ENCODE results near the gene RANBP10.
"Not testable (repeated sequence)": the region's sequence is repeated elsewhere in the genome, so short reads cannot be mapped to it uniquely, and the experiment has no call there.

Gene RANBP10

DNA sequence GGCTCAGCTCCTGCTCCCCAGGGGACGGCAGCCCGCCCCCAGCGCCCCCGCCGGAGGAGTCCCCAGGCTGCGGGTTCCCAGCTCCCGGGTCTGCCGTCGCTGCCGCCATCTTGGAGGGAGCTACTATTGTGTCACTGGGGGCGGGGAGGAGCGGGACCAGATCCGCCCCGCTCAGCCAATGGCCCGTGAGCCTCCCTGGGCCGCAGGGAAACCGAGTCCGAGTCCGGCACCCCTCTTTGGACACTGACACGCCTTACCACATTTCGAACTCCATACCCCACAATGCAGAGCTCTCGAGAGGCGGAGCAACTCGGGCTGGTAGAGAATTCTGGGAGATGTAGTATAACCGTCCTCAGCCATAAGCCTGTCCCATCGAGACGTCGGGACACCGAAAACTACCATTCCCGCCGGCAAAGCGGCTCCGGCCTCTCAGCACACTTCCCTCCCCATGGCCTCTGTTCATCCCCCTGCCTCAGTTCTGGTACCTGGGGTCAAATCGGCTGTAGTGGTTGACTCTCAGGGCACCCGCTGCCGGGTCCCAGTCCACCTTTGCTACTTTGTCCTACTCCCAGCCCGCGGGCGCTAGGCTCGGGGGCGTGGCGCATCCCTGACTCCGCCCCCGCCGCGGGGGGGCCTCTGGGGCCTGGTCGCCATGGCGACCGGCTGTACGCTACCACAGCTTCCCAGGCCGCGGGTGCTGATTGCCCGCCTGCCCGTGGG is at the start of gene RANBP10, which contains the start of gene TSNAXIP1:
Gene RANBP10, minus strand, starts transcription at position 133 of the 720 bp plus-strand sequence. Its CDS starts 24 bp downstream, at position 109.
Gene TSNAXIP1, plus strand, starts transcription at position 462 of the 720 bp plus-strand sequence. CDS start 261 bp downstream, outside the sequence.
- DNase-seq, result peak; percentile 61 to 100 (median 98)

DNA sequence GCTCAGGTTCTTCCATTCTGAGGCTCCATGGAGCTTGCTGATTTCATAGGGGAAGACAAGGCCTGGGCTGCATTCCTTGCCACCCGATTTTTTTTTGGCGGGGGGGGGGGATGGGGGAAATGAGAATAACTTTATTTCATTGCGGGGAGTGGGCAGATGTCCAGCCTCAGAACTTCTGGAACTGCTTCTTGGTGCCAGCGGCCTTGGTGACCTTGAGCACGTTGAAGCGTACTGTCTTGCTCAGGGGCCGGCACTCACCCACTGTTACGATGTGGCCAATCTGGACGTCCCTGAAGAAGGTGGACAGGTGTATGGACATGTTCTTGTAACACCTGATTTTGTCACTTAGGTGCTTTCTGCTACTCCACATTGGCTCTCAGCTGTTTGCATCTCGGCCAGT is 49.4 kb upstream of the RANBP10 start:
- DNase-seq, result no peak

DNA sequence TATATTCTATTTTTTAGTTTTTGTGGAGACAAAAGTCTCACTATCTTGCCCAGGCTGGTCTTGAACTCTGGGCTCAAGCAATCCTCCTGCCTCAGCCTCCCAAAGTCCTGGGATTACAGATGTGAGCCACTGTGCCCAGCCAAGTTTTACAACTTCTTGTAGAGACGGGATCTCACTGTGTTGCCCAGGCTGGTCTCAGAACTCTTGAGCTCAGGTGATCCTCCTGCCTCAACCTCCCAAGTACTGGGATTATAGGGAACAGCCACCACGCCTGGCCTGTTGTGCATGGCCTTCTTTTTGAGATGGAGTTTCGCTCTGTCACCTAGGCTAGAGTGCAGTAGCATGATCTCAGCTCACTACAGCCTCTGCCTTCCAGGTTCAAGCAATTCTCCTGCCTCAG is 47.3 kb upstream of the RANBP10 start:
- DNase-seq, result no peak

DNA sequence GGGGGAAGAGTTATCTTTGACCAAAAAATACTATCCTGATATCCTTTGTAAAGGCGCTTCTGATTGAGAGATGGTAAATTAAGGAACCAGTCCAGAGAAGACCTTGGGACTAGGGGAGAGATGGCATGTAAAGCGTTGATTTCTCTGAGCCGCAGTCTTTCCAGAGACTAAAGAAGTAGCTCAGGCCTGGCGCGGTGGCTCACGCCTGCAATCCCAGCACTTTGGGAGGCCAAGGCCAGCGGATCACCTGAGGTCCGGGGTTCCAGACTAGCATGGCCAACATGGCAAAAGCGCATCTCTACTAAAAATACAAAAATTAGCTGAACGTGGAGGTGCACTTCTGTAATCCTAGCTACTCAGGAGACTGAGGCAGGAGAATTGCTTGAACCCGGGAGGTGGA is 41.8 kb upstream of the RANBP10 start:
- DNase-seq, result no peak

DNA sequence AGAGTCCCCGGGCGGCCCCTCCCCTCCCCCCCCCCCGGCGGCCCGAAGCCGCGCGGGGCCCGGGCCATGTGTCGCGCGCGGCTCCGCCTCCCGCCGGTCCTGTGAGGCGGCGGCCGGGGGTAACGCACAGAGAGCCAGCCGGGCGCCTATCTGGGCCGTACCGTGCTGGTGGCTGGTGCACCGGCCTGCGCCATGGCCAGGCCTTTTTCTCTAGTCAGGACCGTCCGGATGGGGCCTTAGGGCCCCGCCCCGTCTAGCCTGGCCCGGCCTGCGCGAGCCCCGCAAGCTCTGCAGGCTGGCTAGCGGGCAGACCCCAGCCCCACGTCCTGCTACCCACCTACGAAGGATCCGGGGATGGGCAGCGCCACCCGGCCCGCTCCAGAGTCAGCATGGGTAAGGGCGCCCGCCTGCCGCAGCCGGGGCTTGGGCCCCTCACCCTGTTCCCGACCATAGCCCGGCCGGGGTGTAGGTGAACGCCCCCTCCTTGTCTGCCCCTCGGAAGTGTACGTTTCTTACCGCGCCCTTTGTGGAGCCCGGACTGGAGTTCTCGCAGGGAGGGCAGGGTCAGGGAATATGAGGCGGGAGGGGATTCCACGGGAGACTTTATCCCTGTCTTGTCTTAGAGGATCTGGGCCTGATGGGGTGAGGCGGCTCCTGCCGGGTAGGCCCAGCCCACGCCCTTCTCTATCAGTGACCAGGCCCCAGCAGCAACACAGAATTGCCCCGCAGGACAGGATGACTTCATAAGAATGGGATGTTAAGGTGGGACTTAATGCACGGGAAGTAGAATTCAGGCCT is 40.9 kb upstream of the RANBP10 start, which contains the start of gene CENPT:
Gene CENPT, minus strand, starts transcription at position 630 of the 798 bp plus-strand sequence. CDS start 13,834 bp downstream, outside the sequence.
- DNase-seq, result peak in 27 of 58 donors; percentile 34 to 81 (median 66)

GRCh38 chr16:67846320-67847063 is 40.1 kb upstream of the RANBP10 start, which contains the start of gene NUTF2:
TSS of gene NUTF2 (plus strand) at chr16:67846933. CDS start at chr16:67865131, 18,198 bp downstream.
- peak; percentile 47 to 99 (median 91) for DNase-seq

GRCh38 chr16:67846063-67846319 is 39.6 kb upstream of the RANBP10 start:
- no peak for DNase-seq

- DNase-seq, result no peak
Observed at GRCh38 chr16:67845291-67846062, 39.1 kb upstream of the RANBP10 start.

- no peak for DNase-seq
Observed at GRCh38 chr16:67844497-67844896, 38.1 kb upstream of the RANBP10 start.

- DNase-seq, result peak in 1 of 58 donors; percentile 26
Observed at GRCh38 chr16:67843343-67843765, 37.0 kb upstream of the RANBP10 start.

DNA sequence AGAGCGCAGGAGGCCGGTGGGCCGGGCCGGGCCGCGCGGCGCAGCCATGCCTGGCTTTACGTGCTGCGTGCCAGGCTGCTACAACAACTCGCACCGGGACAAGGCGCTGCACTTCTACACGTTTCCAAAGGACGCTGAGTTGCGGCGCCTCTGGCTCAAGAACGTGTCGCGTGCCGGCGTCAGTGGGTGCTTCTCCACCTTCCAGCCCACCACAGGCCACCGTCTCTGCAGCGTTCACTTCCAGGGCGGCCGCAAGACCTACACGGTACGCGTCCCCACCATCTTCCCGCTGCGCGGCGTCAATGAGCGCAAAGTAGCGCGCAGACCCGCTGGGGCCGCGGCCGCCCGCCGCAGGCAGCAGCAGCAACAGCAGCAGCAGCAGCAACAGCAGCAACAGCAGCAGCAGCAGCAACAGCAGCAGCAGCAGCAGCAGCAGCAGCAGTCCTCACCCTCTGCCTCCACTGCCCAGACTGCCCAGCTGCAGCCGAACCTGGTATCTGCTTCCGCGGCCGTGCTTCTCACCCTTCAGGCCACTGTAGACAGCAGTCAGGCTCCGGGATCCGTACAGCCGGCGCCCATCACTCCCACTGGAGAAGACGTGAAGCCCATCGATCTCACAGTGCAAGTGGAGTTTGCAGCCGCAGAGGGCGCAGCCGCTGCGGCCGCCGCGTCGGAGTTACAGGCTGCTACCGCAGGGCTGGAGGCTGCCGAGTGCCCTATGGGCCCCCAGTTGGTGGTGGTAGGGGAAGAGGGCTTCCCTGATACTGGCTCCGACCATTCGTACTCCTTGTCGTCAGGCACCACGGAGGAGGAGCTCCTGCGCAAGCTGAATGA is 36.4 kb upstream of the RANBP10 start:
- peak in 55 of 58 donors; percentile 22 to 83 (median 61) for DNase-seq

- peak; percentile 45 to 100 (median 92) for DNase-seq
Observed at GRCh38 chr16:67841816-67842508, 35.6 kb upstream of the RANBP10 start, which contains the start of gene THAP11. TSS of gene THAP11 (plus strand) at chr16:67842320. CDS start at chr16:67842555, 235 bp downstream.

DNA sequence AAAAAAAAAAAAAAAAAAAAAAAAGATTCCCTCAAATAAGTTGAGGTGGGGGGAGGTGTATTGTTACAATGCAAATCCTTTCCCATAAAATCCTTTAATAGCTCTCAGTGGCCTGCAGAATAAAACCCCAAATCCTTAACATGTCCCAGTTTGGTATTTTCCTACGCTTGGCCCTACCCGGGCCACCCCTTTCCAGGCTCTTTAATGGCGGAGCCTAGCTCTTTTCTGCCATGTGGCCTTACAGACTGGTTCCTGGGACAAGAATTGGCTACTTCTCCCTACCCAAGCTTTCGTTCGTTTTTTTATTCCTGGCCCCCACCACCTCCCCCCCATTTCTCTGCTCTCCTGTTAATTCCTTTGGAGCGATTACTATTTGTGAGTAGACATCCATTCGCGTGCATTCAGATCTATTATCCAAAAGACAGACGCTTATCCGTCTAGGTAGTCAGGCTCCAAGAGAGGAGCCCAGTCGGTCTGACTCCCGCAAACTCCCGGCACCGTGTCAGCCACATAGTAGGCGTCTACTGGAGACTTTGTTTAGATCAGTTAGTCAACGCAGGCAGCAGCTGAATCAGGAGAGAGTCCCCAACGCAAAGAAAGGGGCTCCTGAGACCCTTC is 34.9 kb upstream of the RANBP10 start:
- no peak for DNase-seq

DNA sequence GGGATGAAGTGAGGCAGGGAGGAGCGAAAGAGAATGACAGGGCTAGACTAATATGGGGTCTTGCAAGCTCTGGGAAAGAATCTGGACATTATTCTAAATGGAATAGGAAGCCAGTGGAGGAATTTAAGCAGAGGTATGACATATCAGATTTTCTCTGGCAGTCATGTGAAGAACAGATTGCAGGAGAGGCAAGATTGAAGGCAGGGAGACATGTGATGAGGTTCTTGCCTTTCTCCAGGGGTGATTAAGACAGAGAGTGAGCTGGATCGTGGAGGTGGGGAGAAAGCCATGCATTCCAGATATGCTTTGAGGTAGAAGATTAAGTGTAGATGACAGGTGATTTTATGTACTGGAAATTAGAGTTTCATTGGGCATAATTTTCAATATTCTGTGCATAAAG is 31.5 kb upstream of the RANBP10 start:
- DNase-seq, result no peak

DNA sequence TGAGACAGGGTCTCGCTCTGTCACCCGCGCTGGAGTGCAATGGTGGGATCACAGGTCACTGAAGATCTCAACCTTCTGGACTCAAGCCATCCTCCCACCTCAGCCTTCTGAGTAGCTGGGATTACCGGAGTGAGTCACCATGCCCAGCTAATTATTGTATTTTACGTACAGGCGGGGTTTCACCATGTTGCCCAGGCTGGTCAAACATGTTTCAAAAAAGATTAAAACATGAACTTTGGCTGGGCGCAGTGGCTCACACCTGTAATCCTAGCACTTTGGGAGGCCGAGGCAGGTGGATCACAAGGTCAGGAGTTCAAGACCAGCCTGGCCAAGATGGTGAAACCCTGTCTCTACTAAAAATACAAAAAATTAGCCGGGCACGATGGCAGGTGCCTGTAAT is 30.8 kb upstream of the RANBP10 start:
- DNase-seq, result not testable (repeated sequence)

DNA sequence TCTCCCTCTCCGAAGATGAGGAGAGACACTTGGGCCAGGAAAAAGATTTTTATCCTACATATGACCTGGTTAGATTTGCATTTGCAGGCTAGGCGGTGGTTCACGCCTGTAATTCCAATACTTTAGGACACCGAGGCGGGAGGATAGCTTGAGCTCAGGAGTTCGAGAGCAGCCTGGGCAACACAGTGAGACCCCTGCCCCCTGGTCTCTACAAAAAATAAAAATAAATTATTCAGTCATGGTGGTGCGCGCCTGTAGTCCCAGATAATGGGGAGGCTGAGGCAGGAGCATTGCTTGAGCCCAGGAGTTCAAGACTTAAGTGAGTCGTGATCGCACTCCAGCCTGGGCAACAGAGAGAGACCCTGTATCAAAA is 27.9 kb upstream of the RANBP10 start:
- no peak for DNase-seq

DNA sequence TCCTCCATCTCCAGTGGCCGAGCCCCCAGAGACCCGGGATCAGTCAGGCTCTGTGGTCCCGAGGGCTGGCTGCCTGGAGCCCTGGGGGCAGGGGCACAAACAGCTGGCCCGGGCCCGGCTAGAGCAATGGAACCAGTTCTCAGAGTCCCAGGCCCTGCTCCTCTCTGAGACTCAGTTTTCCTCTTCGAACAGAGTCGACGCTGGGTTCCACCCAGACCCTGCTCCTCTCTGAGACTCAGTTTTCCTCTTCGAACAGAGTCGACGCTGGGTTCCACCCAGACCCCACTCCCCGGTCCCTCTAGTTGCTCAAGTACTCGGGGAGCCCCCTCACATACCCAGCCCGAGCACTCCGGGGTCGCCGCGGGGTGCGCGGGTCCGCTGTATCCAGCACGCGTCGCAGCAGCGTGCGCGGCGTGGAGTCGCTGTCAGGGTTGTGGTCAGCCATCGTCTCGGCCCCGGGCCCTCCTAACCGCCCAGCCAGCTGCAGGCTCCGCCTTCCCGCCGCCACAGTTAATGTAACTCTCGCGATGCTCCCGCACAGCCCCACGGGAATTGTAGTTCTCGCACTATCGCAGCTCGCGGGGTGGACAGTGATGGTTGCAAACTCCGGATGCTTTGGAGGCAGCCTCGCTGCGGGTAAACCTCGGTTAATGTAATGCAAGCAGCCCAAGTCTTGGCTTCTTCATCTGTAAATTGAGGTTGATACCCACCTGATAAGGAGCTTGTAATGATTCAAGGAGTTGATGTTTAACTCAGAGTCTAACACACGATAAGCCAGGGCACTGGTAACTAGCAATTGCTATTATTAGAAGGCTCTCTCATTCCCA is 27.3 kb upstream of the RANBP10 start:
- peak; percentile 24 to 96 (median 83) for DNase-seq

DNA sequence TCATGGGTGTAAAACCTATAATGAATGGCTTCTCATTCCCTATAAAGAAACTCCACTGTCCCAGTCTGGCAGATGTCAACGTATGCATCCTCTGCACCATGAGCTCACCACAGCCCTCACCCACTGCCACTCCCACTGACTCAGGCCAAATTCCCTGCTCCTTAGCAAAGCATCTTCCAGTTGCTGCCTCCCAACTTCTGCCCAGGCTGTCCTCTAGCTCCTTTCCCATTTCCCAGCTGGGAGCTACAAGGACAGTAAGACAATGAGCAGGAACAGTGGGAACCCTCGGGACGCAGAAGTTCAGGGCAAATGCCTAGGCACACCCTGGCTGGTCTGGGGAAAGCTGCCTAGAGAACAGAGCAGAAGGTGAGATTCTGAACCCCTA is 26.7 kb upstream of the RANBP10 start:
- no peak for DNase-seq
